WTC11 (cell line): Measurements from ENCODE around the gene IRF1. TPM values are rescaled to one million over a fixed set of nuclear protein-coding genes. Genes with fewer than 3 reads are reported as not detected.

Experiments used
- ATAC-seq: fragments of 200-7000 bp; cut with Tn5 transposase; 2 replicates; pipeline ENCODE4 v1.10.0; 2021; ENCODE audit warnings: mild to moderate bottlenecking, moderate library complexity
- CTCF ChIA-PET: fragments of 300-600 bp; sonication (Branson Sonifier 250); formaldehyde crosslinking; loops from one replicate; lab custom pipeline; 2021; ENCODE audit warnings: antibody characterized with exemption; lab: Charles Lee
- POLR2A ChIA-PET: fragments of 350-600 bp; sonication (Branson Sonifier 250); formaldehyde crosslinking; loops from one replicate; lab custom pipeline; 2021; ENCODE audit warnings: antibody characterized with exemption; lab: Charles Lee
- DNase-seq: peaks from one replicate; pipeline ENCODE4 v3.0.0; 2021; ENCODE audit warnings: low spot score
- H3K27ac Mint-ChIP-seq: 2 replicates; pipeline ENCODE4 v1.8.0; 2021; ENCODE audit warnings: mixed read lengths
- H3K27me3 Mint-ChIP-seq: 2 replicates; pipeline ENCODE4 v1.8.0; 2021; ENCODE audit warnings: low read depth, mild to moderate bottlenecking, moderate library complexity, mixed read lengths
- H3K36me3 Mint-ChIP-seq: 2 replicates; pipeline ENCODE4 v1.8.0; 2021; ENCODE audit warnings: mixed read lengths
- H3K4me1 Mint-ChIP-seq: 2 replicates; pipeline ENCODE4 v1.8.0; 2022; ENCODE audit warnings: mixed read lengths
- H3K4me3 Mint-ChIP-seq: 2 replicates; pipeline ENCODE4 v1.8.0; 2021; ENCODE audit warnings: mild to moderate bottlenecking, moderate library complexity, mixed read lengths
- H3K9me3 Mint-ChIP-seq: 2 replicates; pipeline ENCODE4 v1.8.0; 2021; ENCODE audit warnings: mixed read lengths
- CBFB ChIP-seq: sonication (generic); formaldehyde crosslinking; IDR thresholded peaks from 2 replicates; pipeline ENCODE4 v1.8.1; 2022; ENCODE audit warnings: mild to moderate bottlenecking, low read depth, missing genetic modification reagents
- NR3C1 ChIP-seq: sonication (generic); formaldehyde crosslinking; conservative IDR thresholded peaks from 2 replicates; pipeline ENCODE4 v1.8.1; 2023; ENCODE audit warnings: low read depth, mild to moderate bottlenecking, missing genetic modification reagents
- RORB ChIP-seq: fragments of 250-450 bp; sonication (Bioruptor Pico); IDR thresholded peaks from 2 replicates; pipeline ENCODE4 v1.9.0; 2021; ENCODE audit warnings: mild to moderate bottlenecking
- SP1 ChIP-seq: sonication (generic); formaldehyde crosslinking; conservative IDR thresholded peaks from 2 replicates; pipeline ENCODE4 v1.8.1; 2022; ENCODE audit warnings: missing genetic modification reagents
- total RNA-seq: library from RNA; stranded (reverse); gene quantifications from 3 replicates; pipeline ENCODE4 v1.2.3, GENCODE V29; 2021

IRF1 gene
- total RNA-seq, 1 experiment from 2014 or later, result 8.8 TPM

DNA sequence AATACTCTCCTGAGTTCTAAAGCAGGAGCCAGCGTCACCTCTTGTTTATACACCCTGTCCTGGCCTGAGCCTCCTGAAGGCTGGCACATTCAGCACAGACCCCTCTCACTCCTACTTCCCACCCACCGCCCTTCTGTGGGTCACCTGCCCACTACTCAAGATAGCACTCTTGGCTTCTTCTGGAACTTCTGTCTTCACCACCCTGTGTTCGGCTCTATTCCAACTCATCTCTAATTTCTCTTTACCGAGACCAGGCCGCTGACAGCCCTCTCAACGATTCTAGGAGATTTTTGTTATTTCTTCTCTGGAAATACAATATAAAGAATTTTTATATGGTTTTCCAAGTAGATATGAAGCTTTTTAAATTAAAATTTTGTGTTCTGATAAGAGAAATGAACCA is 57.4 kb downstream of the IRF1 start (continued):
- TF ChIP-seq SP1, result no peak
- TF ChIP-seq RORB (CRISPR knock-in tag), result no peak
- no peak for TF ChIP-seq CBFB
- TF ChIP-seq NR3C1 (CRISPR knock-in tag), result no peak

DNA sequence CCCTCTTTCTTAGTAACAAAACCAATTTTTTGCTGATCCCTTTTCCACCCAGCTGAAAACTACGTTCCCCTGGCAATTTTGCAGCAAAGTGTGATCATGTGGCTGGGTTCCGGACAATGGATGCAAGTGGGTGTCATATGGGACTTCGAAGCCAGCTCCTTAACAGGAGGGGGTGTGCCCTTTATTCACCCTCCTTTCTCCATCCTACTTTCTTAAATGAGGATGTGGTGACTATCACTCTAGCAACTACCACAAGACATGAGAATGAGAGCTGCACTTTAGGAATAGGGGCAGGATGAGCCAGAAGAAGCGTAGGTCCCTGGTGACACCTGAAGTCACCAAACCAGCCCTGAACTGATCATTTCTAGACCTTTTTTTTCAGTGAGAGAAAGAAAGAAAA is 58.9 kb downstream of the IRF1 start:
- DNase-seq (no peak), ATAC-seq (no peak)
- Mint-ChIP-seq H3K9me3 (no peaks in the 10 kb centered on the region), H3K27ac (no peak overlapping the region), H3K4me3 (no peak overlapping the region), H3K4me1 (peaks cover 24% of the 10 kb centered on the region), H3K36me3 (no peaks in the 10 kb centered on the region), H3K27me3 (no peaks in the 10 kb centered on the region)
- no peak for TF ChIP-seq CBFB
- POLR2A ChIA-PET, result no interaction called here
- CTCF ChIA-PET, result interaction anchor here (1.4 to 1.5 kb wide), 2 partner anchors 70 to 376 kb away, joined by 3 to 5 read pairs; no protein-coding TSS in a partner anchor

Other genes with a start within 250 kb of the IRF1 start
- 10.6 to 15.2 TPM (median 11.4 TPM) in 3 replicates for gene PDLIM4, start 233.1 kb downstream of the IRF1 start, total RNA-seq
- 0.34 to 0.50 TPM (median 0.35 TPM) in 3 replicates for gene SLC22A4, start 196.4 kb downstream of the IRF1 start, total RNA-seq
- 3.6 to 4.9 TPM (median 4.4 TPM) in 3 replicates for gene SLC22A5, start 121.1 kb downstream of the IRF1 start, total RNA-seq
- not detected in 3 replicates for gene IL5, start 52.7 kb upstream of the IRF1 start, total RNA-seq
- gene RAD50, start 66.2 kb upstream of the IRF1 start, total RNA-seq, result 31.1 to 37.7 TPM (median 36.9 TPM) in 3 replicates
- gene IL13, start 167.4 kb upstream of the IRF1 start, total RNA-seq, result not detected in 3 replicates
- gene IL4, start 183.2 kb upstream of the IRF1 start, total RNA-seq, result not detected in 3 replicates
- gene KIF3A, start 246.8 kb upstream of the IRF1 start, total RNA-seq, result 10.1 to 12.5 TPM (median 12.1 TPM) in 3 replicates